Femur (tissue), 1 donor: ENCODE data around the gene NR4A3.

ENCODE experiments used
- DNase-seq: peaks from one replicate; pipeline ENCODE4 v3.0.0-alpha.2; 2017

Gene NR4A3

DNA sequence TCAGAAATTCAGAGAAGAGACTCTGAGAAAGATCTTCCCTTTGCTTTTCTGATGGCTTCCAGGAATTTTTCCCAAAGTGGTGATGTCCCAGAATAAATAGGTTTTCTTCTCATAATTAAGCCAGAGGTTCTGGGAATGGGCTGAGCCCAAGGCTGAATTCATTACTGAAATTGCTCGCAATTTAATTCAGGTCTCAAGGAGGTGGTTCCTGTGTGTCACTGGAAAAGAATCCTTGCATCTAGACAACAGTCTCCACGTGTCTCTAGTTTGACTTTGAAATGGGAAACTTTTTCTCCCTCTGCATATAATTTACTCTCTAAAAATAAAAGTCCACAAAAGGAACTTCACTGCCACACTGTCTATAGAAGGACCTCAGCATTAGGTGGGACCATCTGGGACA is 57.0 kb downstream of the NR4A3 start:
- DNase-seq = no peak

DNA sequence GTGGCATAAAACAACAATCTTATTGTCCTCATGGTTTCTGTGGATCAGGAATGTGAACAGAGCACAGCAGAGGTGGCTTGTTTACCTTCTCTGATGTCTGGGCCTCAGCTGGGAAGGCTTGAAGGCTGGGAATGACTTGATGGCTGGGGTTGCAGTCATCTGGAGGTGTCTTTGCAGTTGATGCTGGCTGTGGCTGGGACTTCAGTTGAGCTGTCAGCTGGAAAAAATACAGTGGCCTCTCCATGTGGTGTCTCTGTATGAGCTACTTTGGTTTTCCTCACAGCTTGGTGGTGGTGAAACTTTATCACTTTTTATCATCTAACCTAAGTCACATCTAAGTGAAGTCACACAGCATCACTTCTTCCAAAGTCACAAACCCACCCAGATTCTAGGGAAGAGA is 60.1 kb downstream of the NR4A3 start:
- no peak for DNase-seq

DNA sequence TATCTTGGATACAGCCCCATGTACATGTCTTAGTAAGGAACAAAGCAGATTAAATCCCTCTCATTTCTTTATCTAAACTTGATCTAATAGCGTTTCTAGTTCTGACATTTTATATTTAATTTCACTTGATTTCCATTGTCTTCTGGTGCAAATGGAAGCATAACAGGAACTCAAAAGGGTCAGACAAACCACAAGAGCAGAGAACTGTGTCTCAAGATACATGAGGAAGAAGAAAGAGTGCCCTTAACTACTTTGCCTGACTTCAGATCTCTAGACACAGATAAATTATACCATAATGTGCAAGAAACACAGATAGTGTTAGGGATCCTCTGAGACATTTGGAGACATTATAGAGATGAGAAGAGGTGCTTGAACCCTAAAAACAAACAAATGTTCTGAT is 64.1 kb downstream of the NR4A3 start:
- no peak for DNase-seq

DNA sequence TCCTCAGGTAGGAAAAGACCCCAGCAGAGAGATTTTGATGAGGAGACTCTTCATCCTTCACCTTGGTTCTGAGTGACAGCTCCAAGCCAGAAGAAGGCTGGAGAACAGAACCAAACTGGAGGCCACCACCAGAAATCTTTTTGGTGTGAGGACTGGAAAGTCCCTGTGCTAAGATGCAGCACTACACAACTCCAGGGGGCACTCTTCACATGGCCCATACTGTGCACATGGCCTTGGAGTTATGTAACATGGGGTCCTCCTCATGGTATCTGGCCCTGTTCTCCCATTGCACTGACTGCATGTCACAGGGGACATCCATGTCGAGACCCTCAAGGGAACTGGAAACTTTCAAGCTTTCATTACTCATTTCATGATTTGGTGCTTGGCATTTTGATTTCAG is 67.4 kb downstream of the NR4A3 start:
- no peak for DNase-seq

DNA sequence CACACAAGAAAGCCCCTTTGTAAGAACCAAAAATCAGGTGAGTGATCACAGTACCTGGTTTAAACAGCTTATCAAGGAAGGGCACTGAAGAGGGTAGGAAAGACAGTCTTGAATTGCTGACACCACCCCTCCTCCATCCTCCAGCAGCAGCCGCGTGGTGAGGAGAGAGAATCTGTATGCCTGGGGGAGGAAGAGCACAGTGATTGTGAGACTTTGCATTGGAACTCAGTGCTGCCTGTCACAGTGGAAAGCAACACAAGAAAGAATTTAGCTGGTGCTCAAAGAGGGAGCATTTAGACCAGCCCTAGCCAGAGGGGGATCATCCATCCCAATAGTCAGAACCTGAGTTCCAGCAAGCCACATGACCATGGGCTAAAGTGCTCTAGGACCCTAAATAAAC is 73.1 kb downstream of the NR4A3 start:
- DNase-seq = no peak

DNA sequence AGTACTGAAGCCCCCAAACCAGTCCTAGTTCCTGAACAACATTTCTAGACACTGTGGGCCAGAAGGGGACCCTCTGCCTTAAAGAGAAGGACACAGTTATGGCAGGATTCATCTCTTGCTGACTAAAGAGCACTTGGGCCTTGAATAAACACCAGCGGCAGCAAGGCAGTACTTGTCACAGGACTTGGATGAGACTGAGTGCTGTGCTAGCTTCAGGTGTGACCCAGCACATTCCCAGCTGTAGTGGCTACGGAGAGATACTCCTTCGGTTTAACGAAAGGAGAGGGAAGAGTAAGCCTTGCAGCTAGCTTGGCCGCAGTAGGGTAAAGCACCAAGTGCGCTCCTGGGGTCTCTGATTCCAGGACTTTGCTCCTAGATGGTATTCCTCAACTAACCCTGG is 73.8 kb downstream of the NR4A3 start:
- DNase-seq = no peak

DNA sequence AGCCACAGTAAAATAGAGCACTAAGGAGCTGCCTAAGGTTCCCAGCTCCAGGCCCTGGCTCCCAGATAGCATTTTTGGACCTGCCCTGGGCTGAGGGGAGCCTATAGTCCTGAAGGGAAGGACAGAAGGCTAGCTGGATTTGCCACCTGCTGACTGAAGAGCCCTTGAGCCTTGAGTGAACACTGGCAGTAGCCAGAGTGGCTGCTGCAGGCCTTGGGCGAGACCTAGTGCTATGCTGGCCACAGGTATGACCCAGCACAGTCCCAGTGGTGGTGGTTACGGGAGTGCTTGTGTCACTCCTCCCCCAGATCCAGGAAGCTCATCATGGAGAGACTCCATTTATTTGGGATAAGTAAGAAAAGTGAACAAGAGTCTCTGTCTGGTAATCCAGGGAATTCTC is 74.4 kb downstream of the NR4A3 start:
- no peak for DNase-seq

DNA sequence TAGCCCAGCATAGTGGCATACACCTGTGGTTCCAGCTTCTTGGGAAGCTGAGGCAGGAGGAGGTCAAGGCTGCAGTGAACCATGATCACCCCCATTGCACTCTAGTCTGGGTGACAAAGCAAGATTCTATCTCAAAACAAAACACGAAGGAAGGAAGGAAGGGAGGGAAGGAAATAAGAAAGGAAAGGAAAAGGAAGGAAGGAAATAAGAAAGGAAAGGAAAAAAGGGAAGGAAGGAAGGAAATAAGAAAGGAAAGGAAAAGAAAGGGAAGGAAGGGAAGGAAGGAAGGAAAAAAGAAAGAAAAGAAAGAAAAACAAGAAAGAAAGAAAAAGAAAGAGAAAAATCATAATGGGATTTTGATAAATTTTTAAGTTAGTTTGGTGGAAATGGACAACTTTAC is 81.7 kb downstream of the NR4A3 start:
- DNase-seq = no peak

- no peak for DNase-seq
These were observed 84.2 kb downstream of the NR4A3 start for GRCh38 chr9:99905833-99906402.

DNA sequence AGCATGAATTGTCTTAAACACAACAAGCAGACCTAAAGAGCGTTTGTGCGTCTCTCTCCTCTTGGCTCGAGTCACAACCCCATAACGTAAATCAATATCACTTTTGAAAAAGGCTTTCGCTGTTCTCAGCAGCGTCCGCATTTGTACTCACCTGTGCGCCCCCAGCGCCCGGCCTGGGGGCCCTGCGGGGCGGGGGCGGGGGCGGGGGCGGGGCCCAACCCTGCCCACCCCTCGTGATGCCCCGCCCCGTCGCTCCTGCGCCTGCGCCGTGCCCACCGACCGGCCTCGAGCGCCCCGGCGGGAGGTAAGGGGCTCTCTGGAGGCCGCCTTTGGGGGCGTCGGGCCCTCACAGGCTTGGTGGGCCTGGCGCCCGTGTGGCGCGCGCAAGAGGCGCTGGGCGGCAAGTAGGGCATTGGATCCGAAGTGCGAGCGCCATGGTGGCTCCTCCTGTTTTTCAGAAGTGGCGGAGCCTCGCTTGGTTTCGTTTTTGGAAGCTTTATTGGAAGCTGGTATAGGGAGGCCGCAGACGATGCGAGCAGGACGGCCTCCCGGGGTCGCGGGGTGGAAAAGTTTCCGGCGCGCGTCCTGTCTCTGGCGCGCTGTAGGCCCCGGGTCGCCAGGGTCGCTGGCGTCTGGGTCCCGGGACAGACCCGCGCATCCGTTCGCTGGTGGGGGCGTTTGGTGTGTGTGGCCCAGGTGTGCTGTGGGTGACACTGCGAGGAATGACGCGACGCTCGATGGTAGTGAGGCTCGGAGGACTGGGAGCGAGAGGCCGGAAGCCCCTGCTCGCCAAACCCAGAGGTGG is 84.9 kb downstream of the NR4A3 start, which contains the start of gene STX17:
STX17 (plus strand) TSS at position 252 of the 805 bp plus-strand sequence. CDS start 8,586 bp downstream, outside the sequence.
- DNase-seq = peak; percentile 85

GRCh38 chr9:99907208-99907532 is 85.5 kb downstream of the NR4A3 start:
- DNase-seq = no peak

DNA sequence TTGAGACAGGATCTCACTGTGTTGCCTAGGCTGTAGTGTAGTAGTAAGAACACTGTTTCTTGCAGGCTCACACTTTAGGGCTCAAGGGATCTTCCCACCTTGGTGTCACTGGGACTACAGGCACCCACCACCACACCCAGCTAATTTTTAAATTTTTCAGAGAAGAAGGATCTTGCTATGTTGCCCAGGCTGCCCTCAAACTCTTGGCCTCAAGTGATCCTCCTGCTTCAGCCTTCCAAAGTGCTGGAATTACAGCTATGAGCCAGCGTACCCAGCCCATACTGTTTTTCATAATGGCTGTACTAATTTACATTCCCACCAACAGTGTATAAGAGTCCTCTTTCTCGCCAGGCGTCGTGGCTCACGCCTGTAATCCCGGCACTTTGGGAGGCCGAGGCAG is 89.9 kb downstream of the NR4A3 start:
- DNase-seq = no peak
